ENCODE data around the gene LRRC27. TPM values are rescaled to one million over a fixed set of nuclear protein-coding genes. Genes with fewer than 3 reads are reported as not detected.

LRRC27 gene
- total and polyA plus RNA-seq, 10 donors: 6.1 to 29.9 (median 16.6) TPM

DNA sequence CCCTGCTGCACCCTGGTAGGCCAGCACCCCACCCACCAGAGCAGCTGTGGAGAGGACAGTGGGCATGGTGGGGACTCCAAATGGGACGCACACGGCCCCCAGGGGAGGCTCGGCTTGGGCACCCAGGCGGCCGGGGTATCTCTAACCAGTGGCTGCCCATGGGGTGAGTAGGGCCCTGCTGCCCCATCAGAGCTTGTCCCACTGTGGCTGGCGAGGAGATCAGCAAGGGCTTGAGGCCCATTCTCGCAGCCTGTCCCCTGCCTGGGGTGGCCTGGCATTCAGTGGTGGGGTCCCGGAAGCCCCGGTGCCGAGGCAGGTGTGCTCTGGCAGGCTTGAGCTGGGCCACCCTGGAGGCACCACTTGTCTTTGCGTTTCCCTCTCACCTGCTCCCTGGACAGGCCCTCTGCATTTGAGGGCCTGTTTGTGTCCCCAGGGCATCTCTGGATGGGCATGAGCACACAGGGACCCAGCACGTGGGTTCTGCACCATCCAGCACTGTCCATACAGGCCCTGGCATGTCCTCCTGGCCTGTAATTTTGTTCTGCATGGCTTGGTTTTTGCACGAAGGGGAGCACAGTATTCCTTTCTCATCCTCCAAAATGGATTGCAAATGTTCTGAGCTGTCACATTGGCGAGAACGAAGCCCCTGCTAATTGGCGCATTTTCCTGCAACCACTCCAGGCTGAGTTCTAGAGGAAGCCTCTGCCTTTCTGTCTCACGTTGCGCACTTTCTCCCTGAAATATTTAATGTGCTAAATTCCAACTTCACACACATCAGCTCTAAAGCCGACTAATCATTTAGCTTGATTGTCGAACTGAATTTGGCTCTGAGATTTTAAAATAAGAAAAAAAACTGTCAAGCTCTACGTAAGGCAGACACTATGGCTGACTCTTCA lies 92.2 kb downstream of the LRRC27 start:
- Histone ChIP-seq H3K4me3 (no peak overlapping the region), H3K36me3 (peaks cover 0 to 17% (median 2%) of the 10 kb centered on the region in 6 donors), H3K9me3 (no peaks in the 10 kb centered on the region), H3K27me3 (replicated peaks in 1 of 7) (no peaks in the 10 kb centered on the region), H3K27ac (peak overlapping the region in 4 of 8 donors; percentile 95 to 99 (median 96)), H3K4me1 (peaks cover 39 to 63% (median 54%) of the 10 kb centered on the region in 6 donors)
- intact Hi-C loops (cut with DNase I; ENCODE audit: low total_unique reads): no loop called here
- DNase-seq: peak; percentile 76
- WGBS, 5 donors: 80 to 92% (median 88%) methylated on average over 13 to 21 of the region's 21 CpGs
- TF ChIP-seq POLR2AphosphoS5 (IDR thresholded peaks at IDR 0.05): peak in 1 of 3 donors; percentile 21
- TF ChIP-seq, protein P1, sequence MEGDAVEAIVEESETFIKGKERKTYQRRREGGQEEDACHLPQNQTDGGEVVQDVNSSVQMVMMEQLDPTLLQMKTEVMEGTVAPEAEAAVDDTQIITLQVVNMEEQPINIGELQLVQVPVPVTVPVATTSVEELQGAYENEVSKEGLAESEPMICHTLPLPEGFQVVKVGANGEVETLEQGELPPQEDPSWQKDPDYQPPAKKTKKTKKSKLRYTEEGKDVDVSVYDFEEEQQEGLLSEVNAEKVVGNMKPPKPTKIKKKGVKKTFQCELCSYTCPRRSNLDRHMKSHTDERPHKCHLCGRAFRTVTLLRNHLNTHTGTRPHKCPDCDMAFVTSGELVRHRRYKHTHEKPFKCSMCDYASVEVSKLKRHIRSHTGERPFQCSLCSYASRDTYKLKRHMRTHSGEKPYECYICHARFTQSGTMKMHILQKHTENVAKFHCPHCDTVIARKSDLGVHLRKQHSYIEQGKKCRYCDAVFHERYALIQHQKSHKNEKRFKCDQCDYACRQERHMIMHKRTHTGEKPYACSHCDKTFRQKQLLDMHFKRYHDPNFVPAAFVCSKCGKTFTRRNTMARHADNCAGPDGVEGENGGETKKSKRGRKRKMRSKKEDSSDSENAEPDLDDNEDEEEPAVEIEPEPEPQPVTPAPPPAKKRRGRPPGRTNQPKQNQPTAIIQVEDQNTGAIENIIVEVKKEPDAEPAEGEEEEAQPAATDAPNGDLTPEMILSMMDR (IDR thresholded peaks at IDR 0.05 in 8 of 11, conservative IDR thresholded peaks at IDR 0.05 in 3 of 11): no peak
- no peak for TF ChIP-seq POLR2A (IDR thresholded peaks at IDR 0.05)

DNA sequence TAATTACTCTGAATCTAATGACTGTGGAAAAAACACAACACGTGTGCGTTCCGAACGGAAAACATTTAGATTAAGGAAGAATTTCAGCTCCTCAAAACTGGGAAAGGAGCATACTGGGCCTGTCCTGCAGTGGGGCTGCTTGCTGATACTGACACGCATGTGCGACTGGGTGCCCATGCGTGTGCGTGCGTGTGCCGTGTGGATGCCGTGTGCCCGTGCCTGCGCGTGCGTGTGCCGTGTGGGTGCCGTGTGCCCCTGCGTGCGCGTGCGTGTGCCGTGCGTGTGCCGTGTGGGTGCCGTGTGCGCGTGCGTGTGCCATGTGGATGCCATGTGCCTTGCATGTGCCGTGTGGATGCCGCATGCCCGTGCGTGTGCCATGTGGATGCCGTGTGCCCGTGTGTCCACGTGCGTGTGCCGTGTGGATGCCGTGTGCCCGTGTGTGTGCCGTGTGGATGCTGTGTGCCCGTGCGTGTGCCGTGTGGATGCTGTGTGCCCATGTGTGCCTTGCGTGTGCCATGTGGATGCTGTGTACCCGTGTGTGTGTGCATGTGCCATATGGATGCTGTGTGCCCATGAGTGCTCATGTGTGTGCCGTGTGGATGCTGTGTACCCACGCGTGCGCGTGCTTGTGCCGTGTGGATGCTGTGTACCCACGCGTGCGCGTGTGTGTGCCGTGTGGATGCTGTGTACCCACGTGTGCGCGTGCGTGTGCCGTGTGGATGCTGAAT lies 93.2 kb downstream of the LRRC27 start:
- Histone ChIP-seq H3K36me3 (peaks cover 0 to 17% (median 2%) of the 10 kb centered on the region in 6 donors), H3K9me3 (no peaks in the 10 kb centered on the region), H3K4me3 (no peak overlapping the region), H3K27ac (peak overlapping the region in 1 of 8 donors; percentile 3), H3K4me1 (peaks cover 38 to 63% (median 55%) of the 10 kb centered on the region in 6 donors), H3K27me3 (replicated peaks in 1 of 7) (no peaks in the 10 kb centered on the region)
- TF ChIP-seq POLR2AphosphoS5 (IDR thresholded peaks at IDR 0.05) (no peak), POLR2A (IDR thresholded peaks at IDR 0.05) (no peak)
- TF ChIP-seq, protein P1 (IDR thresholded peaks at IDR 0.05 in 8 of 11, conservative IDR thresholded peaks at IDR 0.05 in 3 of 11): no peak
- 93 to 97% (median 95%) methylated on average over 51 to 61 of the region's 61 CpGs for WGBS, 5 donors
- DNase-seq: peak; percentile 65
- intact Hi-C loops (cut with DNase I; ENCODE audit: low total_unique reads): no loop called here

DNA sequence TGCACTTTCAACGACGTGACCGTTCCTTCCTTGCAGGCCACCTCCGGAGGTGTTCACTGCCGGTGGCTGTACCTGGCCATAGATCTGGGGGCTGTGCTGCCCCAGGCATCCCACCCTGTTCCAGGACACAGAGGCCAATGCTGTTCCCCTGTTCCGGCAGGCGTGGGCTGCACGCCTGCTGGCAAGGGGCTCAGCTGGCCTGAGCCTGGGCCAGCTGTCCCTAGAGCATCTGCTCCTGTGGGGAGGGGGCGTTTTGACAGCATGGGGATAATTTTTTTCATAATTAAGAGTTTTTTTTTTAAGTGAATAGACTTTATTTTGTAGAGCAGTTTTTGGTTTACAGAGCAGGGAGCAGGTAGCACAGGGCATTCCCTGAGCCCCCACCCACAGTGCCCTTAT lies 93.8 kb downstream of the LRRC27 start:
- intact Hi-C loops (cut with DNase I; ENCODE audit: low total_unique reads): no loop called here
- peaks cover 0 to 17% (median 2%) of the 10 kb centered on the region in 6 donors for H3K36me3 ChIP-seq
- DNase-seq: no peak
- TF ChIP-seq POLR2AphosphoS5 (IDR thresholded peaks at IDR 0.05) (no peak), POLR2A (IDR thresholded peaks at IDR 0.05) (no peak)
- TF ChIP-seq, protein P1 (IDR thresholded peaks at IDR 0.05 in 8 of 11, conservative IDR thresholded peaks at IDR 0.05 in 3 of 11): no peak
- H3K4me3 ChIP-seq: no peak overlapping the region
- peak overlapping the region in 1 of 8 donors; percentile 3 for H3K27ac ChIP-seq
- no peaks in the 10 kb centered on the region for H3K27me3 ChIP-seq (replicated peaks in 1 of 7)
- H3K9me3 ChIP-seq: no peaks in the 10 kb centered on the region
- peaks cover 32 to 62% (median 50%) of the 10 kb centered on the region in 6 donors for H3K4me1 ChIP-seq
- WGBS, 5 donors: 92 to 94% (median 93%) methylated on average over 7 to 9 of the region's 9 CpGs

All from spleen (tissue), 11 donors.